DMS53 treated with DMSO at 0.1 percent for 48 hours (cell line): ENCODE measurements around the gene MRPS22.

ENCODE experiments used
- DNase-seq: peaks from one replicate; lab custom pipeline; 2025; ENCODE audit not compliant: unreplicated experiment; lab: John Stamatoyannopoulos, UW

Gene MRPS22

DNA sequence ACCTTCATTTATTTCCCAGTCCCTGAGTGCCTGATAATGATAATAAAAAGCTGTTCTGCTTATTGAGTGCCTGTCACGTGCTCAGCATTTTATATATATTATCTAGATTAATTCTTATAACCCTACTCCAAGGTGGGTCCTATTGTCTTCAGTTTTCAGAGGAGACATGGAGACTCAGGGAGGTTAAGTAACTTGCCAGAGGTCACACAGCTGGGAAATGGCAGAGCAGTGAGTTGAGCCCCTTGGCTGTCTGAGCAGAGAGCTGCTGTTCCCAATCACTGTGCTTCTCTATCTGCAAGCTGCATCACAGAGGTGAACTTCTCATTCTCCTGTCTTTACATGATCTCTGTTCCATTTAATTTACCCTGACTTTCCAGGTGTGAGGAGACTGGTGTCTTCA lies 32.3 kb upstream of the MRPS22 start:
- DNase-seq: no peak

DNA sequence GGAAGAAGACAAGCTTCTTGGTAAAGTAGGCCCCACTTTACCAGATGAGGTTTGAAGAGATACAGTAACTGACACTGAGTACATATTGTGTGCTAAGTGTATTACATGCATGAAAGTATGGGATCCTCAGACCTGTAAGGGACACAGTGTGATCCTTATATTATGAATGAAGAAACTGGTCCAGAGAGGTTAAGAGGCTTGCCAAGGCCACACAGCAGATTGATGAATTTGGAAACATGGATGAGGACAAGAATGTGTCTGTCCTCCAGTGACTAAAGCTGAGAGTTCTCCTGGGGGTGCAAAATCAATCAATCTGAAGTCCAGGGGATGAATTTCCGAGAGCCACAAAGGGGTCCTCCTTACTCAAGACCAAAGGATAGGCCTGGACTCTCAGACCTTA lies 31.4 kb upstream of the MRPS22 start:
- no peak for DNase-seq

GRCh38 chr3:139312959-139313358 lies 30.9 kb upstream of the MRPS22 start:
- DNase-seq: no peak

GRCh38 chr3:139313921-139314320 lies 29.9 kb upstream of the MRPS22 start:
- DNase-seq: no peak

GRCh38 chr3:139317215-139317614 lies 26.6 kb upstream of the MRPS22 start:
- DNase-seq: no peak

DNA sequence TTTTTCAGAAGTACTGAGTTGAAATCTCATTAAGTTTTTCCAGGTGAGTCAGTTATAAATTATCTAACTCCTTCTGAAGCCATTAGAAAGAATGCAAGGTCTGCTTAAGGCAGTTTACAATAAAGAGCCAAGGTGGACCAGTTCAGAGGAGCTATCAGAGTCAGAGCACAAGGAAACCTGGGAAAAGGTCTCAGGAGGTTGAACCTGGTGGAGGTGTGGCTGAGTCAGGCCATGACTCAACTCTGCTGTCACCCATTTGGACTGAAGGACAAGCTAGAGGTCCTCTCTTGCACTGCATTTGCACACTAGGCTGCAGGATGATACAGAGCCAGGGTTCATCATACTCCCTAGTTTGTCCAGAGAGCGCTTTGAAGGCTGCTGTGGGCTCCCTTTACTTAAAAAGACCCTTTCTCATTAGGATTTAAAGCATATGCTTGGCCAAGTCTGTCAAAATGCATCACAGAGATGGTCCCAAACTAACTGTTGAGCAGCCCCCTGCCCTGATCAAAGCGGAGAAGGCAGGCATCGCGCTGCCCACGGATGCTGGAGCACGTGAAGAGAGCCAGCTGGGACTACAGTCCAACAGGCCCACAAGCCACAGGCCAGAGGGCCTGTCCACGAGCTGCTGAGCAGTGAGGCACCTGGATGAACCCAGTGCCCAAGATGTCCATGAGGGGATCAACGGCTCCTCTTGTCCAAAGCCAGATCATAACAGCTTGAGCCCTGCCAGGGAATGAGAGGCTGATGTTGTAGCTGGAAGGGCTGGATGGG lies 26.0 kb upstream of the MRPS22 start:
- DNase-seq: no peak

GRCh38 chr3:139318431-139318816 lies 25.4 kb upstream of the MRPS22 start:
- no peak for DNase-seq

DNA sequence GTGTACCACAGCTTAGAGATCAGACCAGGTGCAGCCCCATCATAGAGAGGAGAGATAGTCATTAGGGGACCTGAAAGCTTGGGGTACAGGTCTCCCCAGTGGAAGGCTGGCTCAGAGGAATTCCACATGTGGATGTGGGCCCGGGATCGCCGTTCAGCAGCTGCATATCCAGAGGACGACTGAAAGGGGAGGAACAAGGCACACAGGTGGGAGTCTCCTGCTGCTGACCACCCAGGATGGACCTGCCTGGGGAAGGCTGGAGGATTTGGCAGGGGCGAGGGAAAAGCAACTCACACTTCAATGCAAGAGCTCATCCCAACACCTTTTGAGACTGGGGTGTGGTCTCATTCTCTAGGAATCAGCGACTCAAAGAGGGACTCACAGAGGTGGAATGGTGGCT lies 25.0 kb upstream of the MRPS22 start:
- DNase-seq: no peak

DNA sequence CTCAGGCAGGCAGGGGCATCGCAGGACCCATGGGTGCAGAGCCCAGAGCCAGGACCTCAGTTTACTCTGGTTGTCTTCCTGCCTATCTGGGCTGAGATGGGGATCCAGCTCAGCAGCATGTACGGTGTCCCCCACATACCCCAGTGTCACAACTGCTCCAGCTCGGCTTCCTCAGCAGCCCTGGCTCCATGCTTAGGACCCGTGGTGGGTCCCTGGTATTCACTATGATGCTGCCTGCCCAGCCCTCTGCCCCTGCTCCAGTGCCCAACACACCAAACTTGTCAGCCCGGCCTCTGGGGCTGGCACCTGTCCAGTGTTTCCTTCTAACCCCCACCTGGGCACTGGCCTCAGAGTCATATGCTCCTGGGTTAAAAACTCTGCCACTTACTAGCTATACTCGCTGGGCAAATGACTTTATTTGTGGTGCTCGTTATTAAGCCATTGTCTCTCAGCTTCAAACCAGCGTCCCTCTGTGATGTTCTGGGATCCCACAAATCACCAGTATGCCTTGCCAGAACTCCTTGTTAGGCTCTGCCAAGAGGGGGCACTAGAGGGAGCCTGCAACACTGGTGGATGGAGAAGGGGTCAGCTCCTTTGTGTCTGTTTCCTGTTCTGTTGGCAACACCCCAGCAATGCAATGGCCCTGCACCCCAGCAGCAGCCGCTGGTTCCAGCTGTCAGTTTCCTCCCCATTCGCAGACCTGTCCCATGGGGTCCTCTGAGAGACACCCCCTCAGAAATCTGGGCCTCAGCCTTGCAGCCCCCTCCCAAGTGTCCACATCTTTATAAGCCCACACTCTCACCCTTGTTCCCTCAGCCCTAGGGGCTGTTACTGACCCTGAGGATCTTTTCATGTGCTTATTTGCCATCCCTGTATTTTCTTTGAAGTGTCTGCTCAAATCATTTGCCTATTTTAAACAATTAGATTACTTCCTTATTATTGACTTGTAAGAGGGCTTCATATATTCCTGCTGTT lies 24.1 kb upstream of the MRPS22 start:
- DNase-seq: no peak

- no peak for DNase-seq
Observed at GRCh38 chr3:139320551-139321309, 23.1 kb upstream of the MRPS22 start.

- DNase-seq: no peak
Observed at GRCh38 chr3:139322346-139322745, 21.5 kb upstream of the MRPS22 start.

DNA sequence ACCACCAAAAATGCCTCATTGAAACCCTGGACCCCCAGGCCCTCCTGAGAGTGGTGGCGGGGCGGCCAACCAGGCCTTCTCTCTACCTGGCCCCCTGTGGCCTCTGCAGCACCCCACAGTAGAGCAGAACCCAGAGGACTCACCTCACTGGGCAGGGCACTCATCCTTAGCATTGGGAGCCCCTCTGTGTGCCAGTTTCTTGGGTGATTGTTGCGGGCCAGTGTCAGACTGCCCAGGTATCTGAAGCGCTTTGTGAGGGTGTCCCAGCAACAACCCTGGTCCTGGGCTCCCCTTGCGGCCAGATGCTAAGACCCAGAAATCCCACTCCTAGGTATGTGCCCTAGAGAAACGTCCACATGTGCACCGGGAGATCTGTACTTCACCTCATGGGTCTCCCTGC lies 20.7 kb upstream of the MRPS22 start:
- DNase-seq: no peak

GRCh38 chr3:139324456-139324855 lies 19.4 kb upstream of the MRPS22 start:
- DNase-seq: no peak

GRCh38 chr3:139325551-139325950 lies 18.3 kb upstream of the MRPS22 start:
- no peak for DNase-seq

- no peak for DNase-seq
Observed at GRCh38 chr3:139326131-139326530, 17.7 kb upstream of the MRPS22 start.

DNA sequence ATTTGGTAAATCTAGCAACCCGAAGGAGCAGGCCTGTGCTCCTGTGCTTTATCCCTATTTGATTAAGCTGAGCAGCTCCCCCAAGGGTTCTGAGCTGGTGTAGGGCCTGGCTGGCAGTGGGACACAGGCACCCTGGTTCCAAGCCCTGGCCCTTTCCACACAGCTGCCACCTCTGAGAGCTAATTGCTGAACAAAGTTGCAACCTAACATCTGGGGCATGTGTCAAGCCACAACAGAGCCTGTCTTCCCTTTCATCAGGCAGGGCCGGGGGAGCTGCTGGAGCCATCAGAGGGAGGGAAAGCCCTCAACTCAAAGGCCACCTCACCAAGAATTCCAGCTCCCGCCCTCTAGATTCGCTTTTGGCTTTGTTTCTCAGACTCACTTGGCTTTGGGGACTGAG lies 17.1 kb upstream of the MRPS22 start:
- no peak for DNase-seq

GRCh38 chr3:139327231-139327630 lies 16.6 kb upstream of the MRPS22 start:
- DNase-seq: no peak

DNA sequence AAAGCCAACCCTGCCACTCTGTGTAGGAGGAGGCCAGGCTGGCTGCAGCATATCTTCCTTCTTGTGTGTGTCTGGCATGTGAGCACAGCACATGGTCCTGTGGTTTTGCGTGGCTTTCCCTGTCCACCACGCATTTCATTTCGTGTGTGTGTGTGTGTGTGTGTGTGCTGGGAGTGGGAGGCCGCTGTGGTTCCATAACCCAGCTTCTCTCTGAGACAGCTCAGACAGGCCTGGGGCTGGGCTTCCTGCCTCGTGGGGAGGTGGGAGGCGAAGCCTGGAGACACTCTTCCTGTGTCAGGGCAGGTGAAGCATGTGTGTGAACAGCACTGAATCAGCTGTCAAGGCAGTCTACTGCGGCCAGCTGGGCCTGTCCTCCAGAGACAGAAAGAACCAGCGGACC lies 16.0 kb upstream of the MRPS22 start:
- DNase-seq: no peak

DNA sequence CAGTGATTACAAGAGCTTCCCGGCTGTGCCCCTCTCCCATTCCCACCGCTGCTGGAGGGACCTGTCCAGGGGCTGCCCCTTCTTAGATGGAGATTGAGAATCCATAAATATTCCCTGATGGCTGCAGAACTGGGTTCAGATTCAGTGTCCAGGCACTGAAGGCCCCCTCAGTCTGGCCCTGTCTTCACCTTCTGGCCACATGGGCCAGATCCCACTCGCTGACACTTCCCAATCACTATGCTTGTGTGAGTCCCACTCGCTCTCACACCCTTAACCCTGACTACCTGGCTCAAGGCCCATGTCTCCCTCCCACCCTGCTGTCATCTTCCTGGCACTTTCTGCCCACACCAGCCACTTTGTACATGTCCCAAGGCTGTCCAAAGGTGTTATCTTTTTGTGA lies 15.5 kb upstream of the MRPS22 start:
- DNase-seq: no peak

DNA sequence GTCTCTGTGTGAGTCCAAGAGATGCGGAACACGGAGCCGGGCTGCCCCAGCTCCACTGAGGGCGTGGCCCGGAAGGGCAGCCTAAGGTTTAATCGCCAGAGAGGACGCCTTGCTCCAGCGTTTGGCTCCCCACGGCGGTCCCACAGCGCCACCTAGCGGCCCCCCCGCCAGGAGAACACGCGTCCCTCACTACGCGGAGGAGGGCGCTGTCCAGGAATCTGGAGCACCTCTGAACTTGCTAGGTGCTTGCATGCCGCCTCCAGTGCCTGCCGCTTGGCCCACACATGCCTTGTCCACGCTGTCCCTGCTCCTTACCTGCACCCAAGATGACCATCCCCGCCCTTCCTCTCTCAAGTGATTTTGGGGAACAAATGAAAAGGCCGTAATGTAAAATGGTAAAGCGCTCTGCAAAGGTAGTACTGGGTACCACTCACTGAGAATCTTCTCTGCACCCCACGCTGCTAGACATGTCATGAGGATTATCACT lies 14.4 kb upstream of the MRPS22 start:
- peak; percentile 54 for DNase-seq

DNA sequence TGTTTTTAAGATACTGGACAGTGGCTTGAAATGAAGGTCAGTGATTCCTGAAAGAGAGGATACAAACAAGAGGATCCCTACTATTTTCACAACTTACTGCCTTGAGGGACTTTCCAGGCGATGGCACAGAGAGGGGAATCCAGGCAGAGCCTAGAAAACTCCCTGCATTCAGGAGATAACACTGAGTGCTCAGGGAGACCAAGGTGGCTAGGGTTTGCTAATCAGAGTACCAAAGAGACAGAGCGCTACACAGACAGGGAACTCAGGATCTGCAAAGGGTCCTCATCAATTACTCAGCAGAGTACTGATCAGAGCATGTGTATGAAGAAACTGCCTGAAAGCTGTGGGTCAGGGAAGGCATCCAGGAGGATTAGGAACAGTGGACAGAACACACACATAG lies 11.7 kb upstream of the MRPS22 start:
- no peak for DNase-seq
